HAP-1 (cell line): Measurements from ENCODE around the gene JAG1.

Experiments
- DNase-seq, 2 experiments: peaks; one replicate each; pipeline ENCODE4 v3.0.0-alpha.2; 2016 to 2020; ENCODE audit warnings: low spot score in 2 of 2
- H3K27me3 ChIP-seq: fragments of 250-450 bp; sonication (Bioruptor Pico); 2 replicates; pipeline ENCODE4 v1.5.1; 2020; ENCODE audit warnings: low read depth, mild to moderate bottlenecking, moderate library complexity
- H3K36me3 ChIP-seq: fragments of 250-450 bp; sonication (Bioruptor Pico); replicated peaks from 2 replicates; pipeline ENCODE4 v1.5.1; 2020; ENCODE audit warnings: mild to moderate bottlenecking
- H3K4me1 ChIP-seq: fragments of 250-450 bp; sonication (Bioruptor Pico); 2 replicates; pipeline ENCODE4 v1.5.1; 2020; ENCODE audit warnings: mild to moderate bottlenecking
- H3K4me3 ChIP-seq: fragments of 250-450 bp; sonication (Bioruptor Pico); 2 replicates; pipeline ENCODE4 v1.5.1; 2020; ENCODE audit warnings: mild to moderate bottlenecking, moderate library complexity
- H3K9me3 ChIP-seq: fragments of 250-450 bp; sonication (Bioruptor Pico); 2 replicates; pipeline ENCODE4 v1.5.1; 2020; ENCODE audit warnings: mild to moderate bottlenecking, moderate library complexity
- in situ Hi-C: fragments of 300-500 bp; cut with MboI; formaldehyde crosslinking; loops from 3 replicates; pipeline ENCODE4 v1.14.3; 2020; ENCODE audit warnings: low sequenced_read_pairs, inconsistent platforms, mixed read lengths

The JAG1 gene

DNA sequence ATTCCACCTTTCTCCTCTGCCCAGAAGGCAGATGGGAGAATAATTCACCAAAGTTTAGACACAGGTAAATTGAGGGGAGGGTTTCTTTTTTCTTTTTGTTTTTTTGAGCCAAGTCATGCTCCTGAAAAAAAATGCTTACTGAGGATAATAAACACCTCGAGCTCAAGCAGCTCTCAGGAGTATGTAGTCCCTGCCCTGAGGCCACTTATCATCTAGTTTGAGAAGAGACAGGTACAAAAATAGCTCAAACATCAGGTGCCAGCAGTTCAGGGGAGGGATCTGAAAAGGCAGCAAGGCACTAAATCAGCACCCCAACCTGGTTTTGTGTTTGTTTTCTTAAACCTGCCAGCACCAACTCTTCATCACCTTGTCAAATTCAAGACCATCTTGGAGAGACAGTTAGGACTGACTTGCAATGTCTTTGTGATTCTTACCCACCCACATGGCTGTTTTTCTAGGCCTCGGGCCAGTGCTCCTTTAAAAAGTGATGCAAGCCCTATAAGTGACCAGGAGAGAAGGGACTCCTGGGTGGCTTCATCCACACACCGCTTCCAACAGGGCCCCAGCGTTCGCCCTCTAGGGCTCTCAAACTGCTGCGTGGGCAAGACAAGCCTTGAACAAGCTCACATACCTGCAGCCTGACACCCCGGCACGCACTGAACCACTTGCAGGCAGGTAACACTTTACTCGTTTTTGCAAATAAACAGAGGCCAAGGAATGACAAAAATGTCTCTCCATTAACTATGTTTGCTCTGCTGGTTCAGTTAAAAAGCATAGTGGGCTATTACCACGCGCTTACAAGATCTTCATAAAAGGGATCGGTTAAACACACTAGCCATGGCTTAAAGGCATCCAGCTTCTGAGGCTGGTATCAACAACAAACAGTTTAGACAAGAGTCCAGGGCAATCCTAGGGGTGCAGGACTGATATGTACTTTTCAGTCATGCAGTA lies 13.9 kb downstream of the JAG1 start:
- Histone ChIP-seq H3K4me1 (peaks cover 46% of the 10 kb centered on the region), H3K4me3 (no peak overlapping the region), H3K36me3 (peaks cover 24% of the 10 kb centered on the region), H3K9me3 (no peaks in the 10 kb centered on the region), H3K27me3 (no peaks in the 10 kb centered on the region)
- in situ Hi-C loops: no loop called here
- no peak for DNase-seq

DNA sequence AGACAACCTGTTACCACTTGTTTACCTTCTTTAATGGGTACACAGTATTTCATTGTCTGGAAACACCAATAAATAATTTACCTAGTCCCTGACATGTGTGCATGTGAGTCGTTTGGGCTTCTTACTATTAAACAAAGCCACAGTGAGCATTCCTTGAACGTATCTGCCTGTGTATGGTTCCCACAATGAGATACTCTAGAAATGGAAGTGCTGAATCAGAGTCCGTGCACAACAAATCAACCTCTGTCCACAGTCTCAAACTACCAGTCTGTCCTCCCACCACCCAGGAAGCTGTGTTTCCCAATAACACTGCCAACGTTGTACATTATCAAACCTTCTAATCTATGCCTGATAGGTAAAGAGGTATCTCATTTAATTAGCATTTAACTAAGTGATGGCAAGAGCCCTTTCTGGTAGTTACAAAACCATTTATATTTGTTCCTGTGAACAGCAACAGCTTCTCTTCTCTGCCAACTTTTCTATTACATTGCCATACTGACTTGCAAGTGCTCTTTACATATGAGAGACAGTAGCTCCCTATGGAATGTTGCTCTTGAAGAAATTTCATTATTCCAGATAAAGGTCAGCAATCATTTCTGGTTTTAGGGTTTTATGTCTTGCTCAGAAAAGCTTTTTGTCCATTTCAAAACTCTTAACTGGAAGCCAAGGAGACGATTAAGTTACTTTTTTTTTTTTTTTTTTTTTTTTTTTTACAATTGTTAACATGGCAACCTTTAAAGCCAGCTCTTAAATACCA lies 14.7 kb downstream of the JAG1 start:
- no peak overlapping the region for H3K4me3 ChIP-seq
- no peaks in the 10 kb centered on the region for H3K9me3 ChIP-seq
- in situ Hi-C loops: no loop called here
- no peaks in the 10 kb centered on the region for H3K27me3 ChIP-seq
- peaks cover 24% of the 10 kb centered on the region for H3K36me3 ChIP-seq
- peaks cover 38% of the 10 kb centered on the region for H3K4me1 ChIP-seq
- no peak for DNase-seq

DNA sequence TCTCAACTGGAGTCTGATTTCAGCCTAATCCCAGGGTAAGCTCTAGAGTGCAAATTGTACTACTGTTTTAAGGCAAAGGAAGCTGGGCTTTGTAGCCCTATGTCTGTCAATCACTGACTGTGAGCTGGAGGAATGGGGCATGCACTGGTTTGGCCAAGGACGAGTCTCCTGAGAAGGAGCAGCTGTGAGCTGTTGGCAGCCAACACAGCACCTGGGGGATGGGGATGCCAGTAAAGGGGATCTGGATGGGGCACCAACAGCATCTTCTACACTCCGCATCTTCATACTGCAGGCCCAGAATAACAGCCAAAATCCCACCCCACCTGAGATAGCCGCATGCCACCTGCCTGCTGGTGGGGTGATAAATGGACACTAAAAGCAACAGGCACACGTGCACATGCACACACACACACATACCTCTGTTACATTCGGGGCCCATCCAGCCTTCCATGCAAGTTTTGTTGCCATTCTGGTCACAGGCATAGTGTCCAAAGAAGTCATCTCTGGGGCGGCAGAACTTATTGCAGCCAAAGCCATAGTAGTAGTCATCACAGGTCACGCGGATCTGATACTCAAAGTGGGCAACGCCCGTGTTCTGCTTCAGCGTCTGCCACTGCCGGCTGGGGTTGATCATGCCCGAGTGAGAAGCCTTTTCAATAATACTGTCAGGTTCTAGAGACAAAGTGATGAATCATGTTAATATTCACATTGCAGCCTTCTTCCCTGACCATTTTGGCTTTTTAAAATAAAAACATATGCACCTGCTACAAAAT lies 15.6 kb downstream of the JAG1 start:
- Histone ChIP-seq H3K27me3 (no peaks in the 10 kb centered on the region), H3K9me3 (no peaks in the 10 kb centered on the region), H3K4me3 (no peak overlapping the region), H3K36me3 (peaks cover 22% of the 10 kb centered on the region), H3K4me1 (peaks cover 35% of the 10 kb centered on the region)
- no peak for DNase-seq
- in situ Hi-C loops: no loop called here

DNA sequence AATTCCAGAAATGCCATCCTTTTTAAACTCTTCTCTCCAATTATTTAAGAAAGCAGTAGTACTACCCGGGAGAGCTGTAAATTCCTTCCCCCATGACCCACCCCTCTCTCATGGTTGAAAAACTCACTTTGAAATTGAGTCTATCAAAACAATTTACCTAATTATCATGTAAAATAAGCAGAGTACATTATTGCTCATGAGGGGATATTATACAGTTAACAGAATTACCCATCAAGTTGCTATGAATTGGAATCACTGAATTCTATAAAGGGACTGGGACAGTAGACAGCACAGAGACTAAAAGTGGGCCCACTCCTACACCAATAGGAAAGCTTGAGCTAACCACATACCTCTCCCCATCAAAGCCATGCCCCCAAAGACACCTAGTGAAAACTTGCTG lies 16.3 kb downstream of the JAG1 start:
- in situ Hi-C loops: no loop called here
- Histone ChIP-seq H3K4me1 (peaks cover 35% of the 10 kb centered on the region), H3K27me3 (no peaks in the 10 kb centered on the region), H3K4me3 (no peak overlapping the region), H3K36me3 (peaks cover 18% of the 10 kb centered on the region), H3K9me3 (no peaks in the 10 kb centered on the region)
- peak in 1 of 2 experiments; percentile 56 for DNase-seq

DNA sequence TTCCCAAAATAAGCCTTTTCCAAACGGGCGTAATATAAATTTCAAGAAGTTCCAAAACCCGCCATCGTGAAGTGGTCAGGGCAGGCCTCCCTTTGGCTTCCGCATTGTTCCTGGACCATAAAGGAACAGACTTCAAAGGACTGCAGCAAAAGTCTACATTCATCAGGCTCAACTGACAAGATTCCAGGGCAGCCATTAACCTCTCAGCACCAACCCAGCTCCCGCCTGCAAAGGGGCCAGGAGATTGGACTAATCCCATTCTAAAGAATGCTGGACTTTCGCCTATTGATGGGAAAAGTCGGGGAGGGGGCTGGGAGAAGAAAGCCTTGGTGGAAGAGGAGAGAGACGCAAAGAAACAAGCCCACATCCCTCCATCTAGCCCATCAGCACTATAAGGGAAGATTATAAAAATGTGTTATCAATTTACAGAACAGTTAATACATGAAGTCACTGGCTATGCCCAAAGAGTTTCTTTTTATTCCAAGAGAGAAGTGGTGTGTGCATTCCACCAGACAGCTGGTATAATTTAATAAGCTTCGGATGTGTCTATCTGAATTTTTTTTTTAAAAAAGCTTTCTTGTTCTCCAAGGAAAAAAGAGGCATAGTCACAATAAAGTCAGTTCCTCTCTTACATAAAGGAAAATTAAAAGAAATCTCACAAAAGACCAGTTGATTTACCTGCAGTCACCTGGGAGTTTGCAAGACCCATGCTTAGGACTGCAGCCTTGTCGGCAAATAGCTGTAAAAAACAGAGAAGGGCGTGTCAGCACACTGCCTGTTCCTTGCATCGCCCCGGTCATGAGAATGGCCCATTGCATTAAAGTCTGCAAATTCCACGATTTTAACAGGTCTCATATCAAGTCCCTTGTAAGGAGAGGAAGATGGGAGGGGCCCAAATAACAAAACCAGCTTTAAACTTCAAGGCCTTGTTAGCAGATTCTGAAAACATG lies 17.8 kb downstream of the JAG1 start:
- Histone ChIP-seq H3K4me3 (no peak overlapping the region), H3K27me3 (no peaks in the 10 kb centered on the region), H3K4me1 (peaks cover 35% of the 10 kb centered on the region), H3K9me3 (no peaks in the 10 kb centered on the region), H3K36me3 (peaks cover 21% of the 10 kb centered on the region)
- peak in 1 of 2 experiments; percentile 51 for DNase-seq
- in situ Hi-C loops: no loop called here

DNA sequence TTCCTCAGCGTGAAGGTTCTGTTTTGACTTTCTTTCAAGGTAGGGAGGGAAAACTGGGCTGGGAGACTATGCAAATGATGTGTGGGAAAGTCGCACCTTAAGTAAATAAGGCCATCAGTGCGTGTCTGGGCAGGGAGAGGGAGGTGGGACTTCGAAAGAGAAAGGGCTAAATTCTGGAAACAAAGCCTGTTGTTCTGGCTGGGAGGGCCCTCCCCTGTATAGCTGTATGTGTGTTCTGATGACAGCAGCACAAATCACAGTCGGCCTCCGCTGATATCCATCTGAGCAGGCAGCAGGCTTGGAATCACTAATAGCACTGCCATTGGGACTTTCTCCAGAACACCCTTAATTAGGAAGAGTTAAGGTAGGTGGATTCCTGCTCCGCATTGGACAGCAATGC lies 19.2 kb downstream of the JAG1 start:
- peaks cover 24% of the 10 kb centered on the region for H3K36me3 ChIP-seq
- DNase-seq: no peak

DNA sequence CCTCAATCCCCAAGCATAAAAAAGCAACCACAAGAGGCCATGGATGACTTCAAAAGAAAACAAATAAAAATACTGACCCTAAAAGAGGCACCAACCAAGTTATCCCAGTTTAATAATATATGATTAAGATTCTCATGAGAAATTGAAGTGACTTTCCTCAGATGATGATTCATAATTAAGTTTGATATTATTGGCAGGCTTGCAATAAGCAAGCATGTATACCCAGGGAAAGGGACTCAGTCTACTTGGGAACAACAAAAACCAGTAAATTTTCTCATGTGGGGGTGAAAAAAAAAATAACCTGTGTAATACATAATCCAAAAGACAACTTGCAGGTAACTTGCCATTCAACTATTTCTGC lies 19.6 kb downstream of the JAG1 start:
- in situ Hi-C loops: no loop called here
- Histone ChIP-seq H3K4me3 (no peak overlapping the region), H3K27me3 (no peaks in the 10 kb centered on the region), H3K9me3 (no peaks in the 10 kb centered on the region), H3K4me1 (peaks cover 41% of the 10 kb centered on the region), H3K36me3 (peaks cover 25% of the 10 kb centered on the region)
- DNase-seq: no peak

More for the DNA sequence above, 19.2 kb downstream of the JAG1 start:
- Histone ChIP-seq H3K27me3 (no peaks in the 10 kb centered on the region), H3K4me1 (peaks cover 39% of the 10 kb centered on the region), H3K4me3 (no peak overlapping the region), H3K9me3 (no peaks in the 10 kb centered on the region)
- in situ Hi-C loops: no loop called here

DNA sequence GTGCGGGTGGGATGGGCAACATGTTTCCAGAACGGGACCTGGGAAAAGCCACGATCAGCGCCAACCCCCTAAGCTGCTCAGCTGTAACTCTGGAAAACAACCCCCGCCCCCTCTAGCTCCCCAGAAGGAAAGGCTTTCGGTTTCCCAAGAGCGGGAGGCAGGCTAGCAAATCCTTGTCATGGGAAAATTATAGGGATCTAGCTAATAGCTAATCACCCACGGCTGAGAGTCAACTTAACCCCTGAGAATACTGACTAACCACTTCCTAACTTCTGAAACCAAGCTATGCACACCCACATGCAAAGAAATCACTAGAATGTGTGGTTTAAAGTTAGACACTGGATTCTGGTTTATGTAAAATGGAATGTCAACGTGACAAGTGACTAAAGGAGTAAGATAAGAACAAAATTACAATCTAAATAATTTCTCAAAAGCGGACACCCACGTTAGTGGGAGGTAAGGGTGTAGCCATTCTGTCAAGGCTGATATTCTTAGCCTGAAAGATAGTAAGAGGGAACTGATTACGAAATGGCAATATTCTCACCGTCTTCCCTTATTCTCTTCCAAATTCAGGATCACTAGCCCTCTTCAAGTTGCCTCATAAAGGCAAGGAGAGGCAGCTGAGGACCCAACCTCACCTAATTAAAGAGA lies 20.1 kb downstream of the JAG1 start:
- Histone ChIP-seq H3K4me3 (no peak overlapping the region), H3K9me3 (no peaks in the 10 kb centered on the region), H3K27me3 (no peaks in the 10 kb centered on the region), H3K36me3 (peaks cover 28% of the 10 kb centered on the region), H3K4me1 (peaks cover 43% of the 10 kb centered on the region)
- DNase-seq: no peak
- in situ Hi-C loops: no loop called here

DNA sequence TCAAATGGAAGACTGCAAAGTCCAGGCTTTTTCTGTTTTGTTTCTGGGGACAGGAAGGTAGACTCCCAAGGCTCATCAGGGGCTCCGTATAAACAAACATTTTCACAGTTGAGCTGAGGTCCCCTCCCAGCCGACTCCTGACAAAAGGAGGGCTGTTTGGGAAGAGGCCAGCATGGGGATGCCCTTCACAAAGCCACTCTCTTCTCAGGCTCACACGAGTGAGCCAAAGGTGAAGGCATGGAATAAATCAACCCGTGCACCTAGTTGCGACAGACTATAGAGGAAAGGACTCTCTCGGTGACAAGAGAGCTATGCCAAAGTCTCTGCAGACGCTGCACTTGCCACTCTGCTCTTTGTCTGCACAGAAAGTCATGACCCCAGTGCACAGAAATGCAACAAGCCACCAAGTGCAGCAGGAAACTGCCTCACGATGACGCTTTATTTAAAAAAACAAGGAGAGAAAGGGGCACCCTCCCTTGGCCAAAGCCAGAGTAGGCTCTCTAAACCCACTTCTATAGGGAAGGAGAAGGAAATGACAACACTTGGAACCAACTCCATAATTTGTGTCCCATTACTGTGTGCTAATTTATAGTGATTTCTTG lies 21.0 kb downstream of the JAG1 start:
- in situ Hi-C loops: no loop called here
- Histone ChIP-seq H3K4me3 (no peak overlapping the region), H3K9me3 (no peaks in the 10 kb centered on the region), H3K27me3 (no peaks in the 10 kb centered on the region), H3K4me1 (peaks cover 45% of the 10 kb centered on the region), H3K36me3 (peaks cover 31% of the 10 kb centered on the region)
- no peak for DNase-seq

DNA sequence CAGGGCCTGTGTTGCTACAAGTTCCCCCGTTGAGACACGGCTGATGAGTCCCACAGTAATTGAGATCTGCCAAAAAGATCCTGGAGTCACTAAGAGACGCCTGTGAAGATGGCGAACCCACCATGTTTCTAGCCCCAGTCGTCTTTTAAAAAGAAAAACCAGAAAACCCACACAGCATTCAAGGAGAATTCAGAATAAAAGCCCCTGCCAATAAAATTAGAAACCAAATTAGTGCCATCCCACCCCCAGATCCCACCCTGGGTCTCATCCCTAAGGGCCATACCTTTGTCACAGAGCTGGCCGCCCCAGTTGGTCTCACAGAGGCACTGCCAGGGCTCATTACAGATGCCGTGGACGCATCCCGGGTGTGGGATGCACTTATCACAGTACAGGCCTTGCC lies 21.6 kb downstream of the JAG1 start:
- Histone ChIP-seq H3K9me3 (no peaks in the 10 kb centered on the region), H3K4me1 (peaks cover 46% of the 10 kb centered on the region), H3K27me3 (no peaks in the 10 kb centered on the region), H3K36me3 (peaks cover 31% of the 10 kb centered on the region), H3K4me3 (no peak overlapping the region)
- DNase-seq: no peak
- in situ Hi-C loops: no loop called here

DNA sequence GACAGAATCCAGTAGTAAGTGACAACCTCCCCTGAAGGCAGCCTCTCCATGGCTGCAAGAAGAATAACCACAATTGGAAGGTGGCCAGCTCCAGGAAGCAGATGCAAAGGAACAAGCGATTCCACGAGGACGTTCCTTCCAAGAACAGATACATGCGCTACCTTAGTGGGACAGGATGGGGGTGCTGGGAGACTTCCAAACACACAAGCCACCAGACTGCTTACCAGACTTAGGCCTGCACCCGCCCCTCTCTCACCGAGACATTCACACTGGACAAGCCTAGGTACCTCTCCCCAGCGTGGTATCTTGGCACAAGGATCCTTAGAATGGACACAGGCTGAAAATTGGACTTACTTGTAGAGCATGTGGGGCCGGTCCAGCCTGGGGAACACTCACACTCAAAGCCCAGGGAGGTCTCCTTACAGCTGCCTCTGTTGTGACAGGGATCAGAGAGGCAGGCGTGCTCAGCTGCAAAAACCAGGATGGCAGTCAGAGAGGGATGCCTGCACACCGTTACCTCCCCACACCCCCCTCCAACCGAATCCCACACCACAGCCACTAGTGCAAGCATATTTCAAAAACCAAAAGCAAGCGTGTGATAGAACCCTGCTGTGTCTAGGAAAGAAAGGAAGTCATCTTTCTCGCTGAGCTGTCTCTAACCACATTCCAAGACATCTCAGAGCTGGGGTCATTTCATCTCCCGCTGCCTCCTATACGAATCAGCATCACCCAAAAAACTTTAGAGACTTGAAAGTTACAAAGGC lies 22.4 kb downstream of the JAG1 start:
- in situ Hi-C loops: no loop called here
- Histone ChIP-seq H3K27me3 (no peaks in the 10 kb centered on the region), H3K4me3 (no peak overlapping the region), H3K4me1 (peaks cover 42% of the 10 kb centered on the region), H3K36me3 (peaks cover 38% of the 10 kb centered on the region), H3K9me3 (no peaks in the 10 kb centered on the region)
- no peak for DNase-seq

DNA sequence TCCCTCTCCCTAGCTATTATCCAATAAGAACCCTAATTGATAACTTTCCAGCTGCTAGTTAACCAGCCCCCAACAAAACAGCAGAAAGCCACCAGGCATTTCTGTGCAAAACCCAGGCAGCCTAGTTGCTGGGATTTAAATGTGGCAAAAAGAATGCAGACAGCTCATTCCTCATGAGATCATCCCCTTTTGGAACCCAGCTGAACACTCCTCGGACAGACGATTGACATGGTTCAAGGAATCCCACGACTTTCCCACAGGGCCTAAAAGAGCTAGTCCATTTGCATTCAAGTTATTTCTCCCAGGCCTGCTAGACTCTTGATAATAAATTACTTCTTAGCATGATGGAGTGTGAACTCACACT lies 24.0 kb downstream of the JAG1 start:
- Histone ChIP-seq H3K9me3 (no peaks in the 10 kb centered on the region), H3K36me3 (peaks cover 54% of the 10 kb centered on the region), H3K4me1 (peaks cover 34% of the 10 kb centered on the region), H3K27me3 (no peaks in the 10 kb centered on the region), H3K4me3 (no peak overlapping the region)
- in situ Hi-C loops: no loop called here
- DNase-seq: peak; percentile 52 to 69
